Suprapubic skin (tissue), 4 donors: ENCODE results near the gene KANSL1. TPM values are rescaled to one million over a fixed set of nuclear protein-coding genes. Genes with fewer than 3 reads are reported as not detected.

Source experiments
- DNase-seq, 2 donors: peaks; one replicate each; pipeline ENCODE4 v3.0.0-alpha.2; 2019; ENCODE audit warnings: low spot score in 2 of 2
- H3K27ac ChIP-seq: fragments of 200-600 bp; sonication (generic); one replicate; pipeline ENCODE4 v1.5.1; 2019
- H3K27me3 ChIP-seq: fragments of 200-600 bp; sonication (generic); one replicate; pipeline ENCODE4 v1.5.1; 2019
- H3K36me3 ChIP-seq: fragments of 200-600 bp; sonication (generic); one replicate; pipeline ENCODE4 v1.5.1; 2019
- H3K4me1 ChIP-seq: fragments of 200-600 bp; sonication (generic); one replicate; pipeline ENCODE4 v1.5.1; 2019
- H3K4me3 ChIP-seq: fragments of 200-600 bp; sonication (generic); one replicate; pipeline ENCODE4 v1.5.1; 2019; ENCODE audit warnings: mild to moderate bottlenecking
- H3K9me3 ChIP-seq: fragments of 200-600 bp; sonication (generic); one replicate; pipeline ENCODE4 v1.5.1; 2019
- CTCF ChIP-seq, 2 donors: fragments of 200-600 bp in 1 of 2; fragments of 450-650 bp in 1 of 2; sonication (generic) in 1 of 2; IDR thresholded peaks; one replicate each; pipeline ENCODE4 v1.5.1; 2016 to 2019; ENCODE audit warnings: antibody characterized with exemption in 2 of 2, mild to moderate bottlenecking in 1 of 2, moderate library complexity in 1 of 2
- EP300 ChIP-seq: sonication (generic); formaldehyde crosslinking; IDR thresholded peaks from one replicate; pipeline ENCODE4 v1.6.1; 2017; ENCODE audit warnings: antibody characterized with exemption
- POLR2A ChIP-seq, 2 donors: fragments of 450-650 bp; IDR thresholded peaks; one replicate each; pipeline ENCODE4 v1.6.1; 2017; ENCODE audit warnings: antibody characterized with exemption in 2 of 2, mild to moderate bottlenecking in 2 of 2, moderate library complexity in 2 of 2
- POLR2AphosphoS5 ChIP-seq, 3 donors: sonication (generic); formaldehyde crosslinking; IDR thresholded peaks; one replicate each; pipeline ENCODE4 v1.6.1; 2017; ENCODE audit warnings: antibody characterized with exemption in 3 of 3
- WGBS: methylation state at CpG from one replicate; pipeline ENCODE4 v1.1.5; 2018; 5-methylcytosine and 5-hydroxymethylcytosine counted together
- total RNA-seq, 4 donors: library from RNA; depleted of rRNA; stranded (reverse); fragments of >200 nt; gene quantifications; one replicate each; pipeline ENCODE4 v1.1.0, GENCODE V29; 2016

KANSL1 gene
- total RNA-seq, 4 donors from 2014 or later = 68.2 to 187 (median 79.0) TPM

- H3K27me3 ChIP-seq = no peaks in the 10 kb centered on the region
- H3K4me3 ChIP-seq = no peak overlapping the region
- H3K27ac ChIP-seq = no peak overlapping the region
- H3K4me1 ChIP-seq = no peaks in the 10 kb centered on the region
- TF ChIP-seq POLR2AphosphoS5 (IDR thresholded peaks at IDR 0.05) (no peak), EP300 (no peak), POLR2A (IDR thresholded peaks at IDR 0.05) (no peak), CTCF (IDR thresholded peaks at IDR 0.05) (no peak)
- no peaks in the 10 kb centered on the region for H3K9me3 ChIP-seq
- DNase-seq = no peak
- H3K36me3 ChIP-seq = no peaks in the 10 kb centered on the region
- WGBS = 91% methylated on average over 12 of the region's 14 CpGs
These were observed 197.5 kb downstream of the KANSL1 start for GRCh38 chr17:45995627-45996270.

GRCh38 chr17:45994987-45995386, 198.2 kb downstream of the KANSL1 start:
- no peaks in the 10 kb centered on the region for H3K9me3 ChIP-seq
- no peak overlapping the region for H3K4me3 ChIP-seq
- no peak overlapping the region for H3K27ac ChIP-seq
- no peaks in the 10 kb centered on the region for H3K27me3 ChIP-seq
- H3K36me3 ChIP-seq = no peaks in the 10 kb centered on the region
- no peak for TF ChIP-seq CTCF (IDR thresholded peaks at IDR 0.05)
- no peak for TF ChIP-seq EP300
- no peak for TF ChIP-seq POLR2AphosphoS5 (IDR thresholded peaks at IDR 0.05)
- TF ChIP-seq POLR2A (IDR thresholded peaks at IDR 0.05) = no peak
- H3K4me1 ChIP-seq = no peaks in the 10 kb centered on the region
- WGBS = 94% methylated on average over 8 of the region's 8 CpGs
- DNase-seq = no peak

- Histone ChIP-seq H3K27ac (no peak overlapping the region), H3K27me3 (no peaks in the 10 kb centered on the region), H3K9me3 (no peaks in the 10 kb centered on the region), H3K4me3 (no peak overlapping the region), H3K36me3 (no peaks in the 10 kb centered on the region), H3K4me1 (no peaks in the 10 kb centered on the region)
- DNase-seq = no peak
- TF ChIP-seq POLR2A (IDR thresholded peaks at IDR 0.05) (no peak), POLR2AphosphoS5 (IDR thresholded peaks at IDR 0.05) (no peak), EP300 (no peak), CTCF (IDR thresholded peaks at IDR 0.05) (no peak)
- 86% methylated on average over 14 of the region's 16 CpGs for WGBS
These were observed 199.1 kb downstream of the KANSL1 start for GRCh38 chr17:45993962-45994627.

- Histone ChIP-seq H3K27me3 (no peaks in the 10 kb centered on the region), H3K27ac (no peak overlapping the region), H3K4me1 (no peaks in the 10 kb centered on the region), H3K9me3 (no peaks in the 10 kb centered on the region), H3K4me3 (no peak overlapping the region), H3K36me3 (no peaks in the 10 kb centered on the region)
- 85% methylated on average over 10 of the region's 10 CpGs for WGBS
- TF ChIP-seq POLR2AphosphoS5 (IDR thresholded peaks at IDR 0.05) = no peak
- no peak for TF ChIP-seq POLR2A (IDR thresholded peaks at IDR 0.05)
- no peak for DNase-seq
These were observed 200.3 kb downstream of the KANSL1 start for GRCh38 chr17:45992904-45993303.

GRCh38 chr17:45992175-45992574, 201.1 kb downstream of the KANSL1 start:
- H3K4me3 ChIP-seq = no peak overlapping the region
- no peak for DNase-seq
- no peaks in the 10 kb centered on the region for H3K27me3 ChIP-seq
- H3K27ac ChIP-seq = no peak overlapping the region
- 81% methylated on average over 4 of the region's 6 CpGs for WGBS
- no peaks in the 10 kb centered on the region for H3K9me3 ChIP-seq
- TF ChIP-seq POLR2AphosphoS5 (IDR thresholded peaks at IDR 0.05) = no peak
- no peak for TF ChIP-seq POLR2A (IDR thresholded peaks at IDR 0.05)
- no peak for TF ChIP-seq EP300
- no peak for TF ChIP-seq CTCF (IDR thresholded peaks at IDR 0.05)
- H3K36me3 ChIP-seq = no peaks in the 10 kb centered on the region
- no peaks in the 10 kb centered on the region for H3K4me1 ChIP-seq
